Measurements from ENCODE around the gene CKAP2L. TPM values are rescaled to one million over a fixed set of nuclear protein-coding genes. Genes with fewer than 3 reads are reported as not detected.
A peak's percentile ranks its signal among the peaks of the same experiment; 100 is the strongest.

The CKAP2L gene
- total and polyA plus RNA-seq, 9 of the 15 experiments (the other 6 are each of a cell fraction or from before 2014, with no cell fraction given), result 10.4 to 21.9 (median 14.2) TPM

GRCh38 chr2:112723995-112724394 is 40.4 kb downstream of the CKAP2L start:
- POLR2A ChIA-PET, result interaction anchor here (0.6 to 1.3 kb wide), 3 partner anchors 97 to 104 kb away, joined by 3 read pairs; no protein-coding TSS in a partner anchor
- no TSS peak for BruUV-seq (replicated peaks)
- intact Hi-C loops (cut with micrococcal nuclease), result loop anchor here (10.0 kb wide), 1 partner anchor 239 kb away; the partner anchor contains the start of gene TTL

GRCh38 chr2:112723547-112723940 is 40.9 kb downstream of the CKAP2L start:
- H3K9me1 ChIP-seq (ENCODE audit: control insufficient read depth, insufficient read depth, low read length), result no peaks in the 10 kb centered on the region
- DNase-seq (ENCODE audit: extremely low read depth in 1 of 4, low spot score in 3 of 4) (no peak), FAIRE-seq (no peak), ATAC-seq (no peak)
- no peaks in the 10 kb centered on the region for H3K36me3 ChIP-seq (ENCODE audit: control insufficient read depth, insufficient read depth, low read length)
- no TSS peak for BruUV-seq (replicated peaks)
- WGBS (ENCODE audit: insufficient coverage, low coverage, missing lambda C conversion rate), result 81% methylated on average over 6 of the region's 6 CpGs
- no peak overlapping the region for H2AFZ ChIP-seq (ENCODE audit: low read depth, low read length)
- no peaks in the 10 kb centered on the region for H3K9me3 ChIP-seq (replicated peaks; ENCODE audit: control insufficient read depth, insufficient read depth, low read depth, low read length)
- H3K4me2 ChIP-seq (ENCODE audit: insufficient read depth, low read length), result no peak overlapping the region
- intact Hi-C loops (cut with micrococcal nuclease), result loop anchor here (10.0 kb wide), 1 partner anchor 239 kb away; the partner anchor contains the start of gene TTL
- H3K27ac ChIP-seq (ENCODE audit: extremely low read depth, low read depth, low read length), result no peak overlapping the region
- peak overlapping the region in 1 of 2 experiments; percentile 57; a peak in 1 of 4 replicates for H3K9ac ChIP-seq (ENCODE audit: insufficient read depth in 1 of 2, low read depth in 2 of 2, low read length in 2 of 2)
- no peaks in the 10 kb centered on the region for H3K27me3 ChIP-seq (ENCODE audit: control insufficient read depth in 2 of 2, insufficient read depth in 2 of 2, low read length in 2 of 2)
- peaks cover 41 to 75% of the 10 kb centered on the region in 2 experiments for H3K4me1 ChIP-seq (replicated peaks in 1 of 2; ENCODE audit: control insufficient read depth in 2 of 2, insufficient read depth in 2 of 2, low read length in 2 of 2)
- H3K79me2 ChIP-seq (ENCODE audit: control insufficient read depth, insufficient read depth, low read length), result no peaks in the 10 kb centered on the region
- no peak overlapping the region for H3K4me3 ChIP-seq
- ChIA-PET POLR2A (interaction anchor here (0.6 kb wide), 1 partner anchor 104 kb away, joined by 3 read pairs; no protein-coding TSS in a partner anchor), CTCF (ENCODE audit: low intra/inter-chr PET ratio) (interaction anchor here (4.3 to 5.2 kb wide), 2 partner anchors 96 to 125 kb away, joined by 48 to 67 read pairs; no protein-coding TSS in a partner anchor)
- H4K20me1 ChIP-seq (replicated peaks; ENCODE audit: control insufficient read depth, insufficient read depth, low read length), result no peaks in the 10 kb centered on the region
- in situ Hi-C loops (cut with MboI), result no loop called here
- TF ChIP-seq SETDB1 (IDR thresholded peaks at IDR 0.05; ENCODE audit: low read length) (no peak), FOXA1 (IDR thresholded peaks at IDR 0.05; ENCODE audit: borderline replicate concordance) (no peak), KLF6 (CRISPR knock-in tag; IDR thresholded peaks at IDR 0.05; ENCODE audit: borderline replicate concordance) (no peak), FOXP4 (CRISPR knock-in tag; IDR thresholded peaks at IDR 0.05; ENCODE audit: borderline replicate concordance) (no peak), DEAF1 (CRISPR knock-in tag; IDR thresholded peaks at IDR 0.05) (no peak), ZNF354B (CRISPR knock-in tag; IDR thresholded peaks at IDR 0.05) (no peak), ZNF3 (CRISPR knock-in tag; IDR thresholded peaks at IDR 0.05) (no peak), MAZ (CRISPR knock-in tag; conservative IDR thresholded peaks at IDR 0.05 in 1 of 2, IDR thresholded peaks at IDR 0.05 in 1 of 2) (no peak), ZBTB8A (IDR thresholded peaks at IDR 0.05; ENCODE audit: partially characterized antibody) (no peak), RFX1 (IDR thresholded peaks at IDR 0.05) (no peak), NFXL1 (CRISPR knock-in tag; IDR thresholded peaks at IDR 0.05) (no peak)

More at GRCh38 chr2:112723995-112724394, 40.4 kb downstream of the CKAP2L start:
- Histone ChIP-seq H3K9me1 (ENCODE audit: control insufficient read depth, insufficient read depth, low read length) (no peaks in the 10 kb centered on the region), H4K20me1 (replicated peaks; ENCODE audit: control insufficient read depth, insufficient read depth, low read length) (no peaks in the 10 kb centered on the region), H3K36me3 (ENCODE audit: control insufficient read depth, insufficient read depth, low read length) (no peaks in the 10 kb centered on the region), H3K4me2 (ENCODE audit: insufficient read depth, low read length) (no peak overlapping the region), H3K27ac (ENCODE audit: extremely low read depth, low read depth, low read length) (no peak overlapping the region), H3K4me1 (replicated peaks in 1 of 2; ENCODE audit: control insufficient read depth in 2 of 2, insufficient read depth in 2 of 2, low read length in 2 of 2) (peaks cover 45 to 78% of the 10 kb centered on the region in 2 experiments), H3K27me3 (ENCODE audit: control insufficient read depth in 2 of 2, insufficient read depth in 2 of 2, low read length in 2 of 2) (no peaks in the 10 kb centered on the region), H3K9me3 (replicated peaks; ENCODE audit: control insufficient read depth, insufficient read depth, low read depth, low read length) (no peaks in the 10 kb centered on the region), H3K4me3 (no peak overlapping the region), H2AFZ (ENCODE audit: low read depth, low read length) (no peak overlapping the region), H3K79me2 (ENCODE audit: control insufficient read depth, insufficient read depth, low read length) (no peaks in the 10 kb centered on the region), H3K9ac (ENCODE audit: insufficient read depth in 1 of 2, low read depth in 2 of 2, low read length in 2 of 2) (peak overlapping the region in 1 of 2 experiments; percentile 88; a peak in 2 of 4 replicates)
- no peak for TF ChIP-seq BRD9 (IDR thresholded peaks at IDR 0.05; ENCODE audit: low read depth, partially characterized antibody)
- 84% methylated on average over 5 of the region's 8 CpGs for WGBS (ENCODE audit: insufficient coverage, low coverage, missing lambda C conversion rate)
- no peak for ATAC-seq
- in situ Hi-C loops (cut with MboI), result no loop called here
- DNase-seq (ENCODE audit: extremely low read depth in 1 of 4, low spot score in 3 of 4), result no peak
- CTCF ChIA-PET (ENCODE audit: low intra/inter-chr PET ratio), result interaction anchor here (0.9 to 5.2 kb wide), 3 partner anchors 27 to 125 kb away, joined by 5 to 67 read pairs (median 48); no protein-coding TSS in a partner anchor
- no peak for FAIRE-seq
